Natural killer cell treated with Interleukin-12 subunit alpha and Interleukin-12 subunit beta and Interleukin-15 and Interleukin-18, amount 100 ng/mL, for 72 hours (primary cell): ENCODE data around the gene CLDN7. TPM values are rescaled to one million over a fixed set of nuclear protein-coding genes. Genes with fewer than 3 reads are reported as not detected.

Source experiments
- ATAC-seq, 2 donors: fragments of 150-1000 bp; cut with Tn5 transposase in 1 of 2; sonication (Bioruptor Pico), chemical (Tn5 transposase) in 1 of 2; 2 replicates each; pipeline ENCODE4 v1.10.0; 2021
- DNase-seq: peaks from one replicate; pipeline ENCODE4 v3.0.0; 2022; ENCODE audit warnings: low spot score
- H3K27ac Mint-ChIP-seq, 2 donors: 1 replicate in 1 of 2; 2 replicates in 1 of 2; pipeline ENCODE4 v1.8.0; 2022; ENCODE audit warnings: mixed read lengths in 2 of 2, mild to moderate bottlenecking in 1 of 2, moderate library complexity in 1 of 2
- H3K27me3 Mint-ChIP-seq, 2 donors: 1 replicate in 1 of 2; 2 replicates in 1 of 2; pipeline ENCODE4 v1.8.0; 2022; ENCODE audit warnings: mixed read lengths in 2 of 2
- H3K36me3 Mint-ChIP-seq: one replicate; pipeline ENCODE4 v1.8.0; 2022; ENCODE audit warnings: mixed read lengths
- H3K4me1 Mint-ChIP-seq, 2 donors: 1 replicate in 1 of 2; 2 replicates in 1 of 2; pipeline ENCODE4 v1.8.0; 2022; ENCODE audit warnings: low read depth in 2 of 2, mixed read lengths in 2 of 2, mild to moderate bottlenecking in 1 of 2
- H3K4me3 Mint-ChIP-seq: one replicate; pipeline ENCODE4 v1.8.0; 2022; ENCODE audit warnings: mixed read lengths
- H3K9me3 Mint-ChIP-seq: 2 replicates; pipeline ENCODE4 v1.8.0; 2022; ENCODE audit warnings: mixed read lengths
- total RNA-seq, 2 donors: library from RNA; stranded (reverse); gene quantifications; one replicate each; pipeline ENCODE4 v1.2.3, GENCODE V29; 2022

Gene CLDN7
- total RNA-seq, 2 donors from 2014 or later, result 0.73 to 1.1 TPM

- peak within 1 kb of the TSS; percentile 73 to 87 for H3K27ac Mint-ChIP-seq
- H3K9me3 Mint-ChIP-seq, result no peaks in the 10 kb centered on the region
- ATAC-seq (peak; percentile 72 to 80), DNase-seq (peak; percentile 95)
- peaks cover 11% of the 10 kb centered on the region for H3K36me3 Mint-ChIP-seq
- peak within 1 kb of the TSS; percentile 91 for H3K4me3 Mint-ChIP-seq
- peaks cover 43 to 47% of the 10 kb centered on the region in 2 donors for H3K4me1 Mint-ChIP-seq
- no peaks in the 10 kb centered on the region for H3K27me3 Mint-ChIP-seq
Observed at GRCh38 chr17:7234083-7234951, 28.0 kb downstream of the CLDN7 start, which contains the start of gene DVL2. Gene DVL2 (minus strand): TSS chr17:7234517. CDS start chr17:7234262, 255 bp downstream.

- Mint-ChIP-seq H3K4me3 (peak overlapping the region; percentile 91), H3K27ac (peak overlapping the region; percentile 73 to 87), H3K9me3 (no peaks in the 10 kb centered on the region), H3K36me3 (peaks cover 11% of the 10 kb centered on the region), H3K4me1 (peaks cover 43 to 47% of the 10 kb centered on the region in 2 donors), H3K27me3 (no peaks in the 10 kb centered on the region)
- DNase-seq (no peak), ATAC-seq (no peak)
Observed at GRCh38 chr17:7233701-7234082, 28.6 kb downstream of the CLDN7 start.

GRCh38 chr17:7232114-7232513 lies 30.2 kb downstream of the CLDN7 start:
- peaks cover 40 to 44% of the 10 kb centered on the region in 2 donors for H3K4me1 Mint-ChIP-seq
- peaks cover 16% of the 10 kb centered on the region for H3K36me3 Mint-ChIP-seq
- peak overlapping the region; percentile 51 for H3K4me3 Mint-ChIP-seq
- no peak overlapping the region for H3K27ac Mint-ChIP-seq
- ATAC-seq (no peak), DNase-seq (no peak)
- no peaks in the 10 kb centered on the region for H3K9me3 Mint-ChIP-seq
- no peaks in the 10 kb centered on the region for H3K27me3 Mint-ChIP-seq

- Mint-ChIP-seq H3K4me3 (no peak overlapping the region), H3K27me3 (no peaks in the 10 kb centered on the region), H3K27ac (no peak overlapping the region), H3K36me3 (peaks cover 10% of the 10 kb centered on the region), H3K4me1 (peaks cover 20 to 22% of the 10 kb centered on the region in 2 donors), H3K9me3 (no peaks in the 10 kb centered on the region)
- DNase-seq, result no peak
- no peak for ATAC-seq
Observed at GRCh38 chr17:7229504-7229903, 32.8 kb downstream of the CLDN7 start.

- ATAC-seq, result no peak
- Mint-ChIP-seq H3K27me3 (no peaks in the 10 kb centered on the region), H3K36me3 (peaks cover 10% of the 10 kb centered on the region)
Observed at GRCh38 chr17:7228920-7229319, 33.4 kb downstream of the CLDN7 start.

GRCh38 chr17:7226721-7227710 lies 35.3 kb downstream of the CLDN7 start:
- Mint-ChIP-seq H3K36me3 (peaks cover 6% of the 10 kb centered on the region), H3K9me3 (no peaks in the 10 kb centered on the region), H3K4me1 (peaks cover 3 to 12% of the 10 kb centered on the region in 2 donors), H3K4me3 (no peak overlapping the region), H3K27ac (no peak overlapping the region), H3K27me3 (no peaks in the 10 kb centered on the region)
- ATAC-seq, result no peak
- no peak for DNase-seq

More at GRCh38 chr17:7228920-7229319, 33.4 kb downstream of the CLDN7 start:
- Mint-ChIP-seq H3K9me3 (no peaks in the 10 kb centered on the region), H3K27ac (no peak overlapping the region), H3K4me1 (peaks cover 18 to 20% of the 10 kb centered on the region in 2 donors), H3K4me3 (no peak overlapping the region)
- no peak for DNase-seq

GRCh38 chr17:7225711-7226331 lies 36.5 kb downstream of the CLDN7 start:
- H3K27me3 Mint-ChIP-seq, result no peaks in the 10 kb centered on the region
- no peak for DNase-seq
- peak in 1 of 2 donors; percentile 5 for ATAC-seq
- no peak overlapping the region for H3K27ac Mint-ChIP-seq
- H3K9me3 Mint-ChIP-seq, result no peaks in the 10 kb centered on the region
- H3K36me3 Mint-ChIP-seq, result peaks cover 4% of the 10 kb centered on the region
- H3K4me1 Mint-ChIP-seq, result peaks cover 8 to 19% of the 10 kb centered on the region in 2 donors
- H3K4me3 Mint-ChIP-seq, result no peak overlapping the region

GRCh38 chr17:7224661-7225111 lies 37.6 kb downstream of the CLDN7 start:
- ATAC-seq (no peak), DNase-seq (no peak)
- Mint-ChIP-seq H3K4me3 (no peak overlapping the region), H3K9me3 (no peaks in the 10 kb centered on the region), H3K36me3 (peaks cover 4% of the 10 kb centered on the region), H3K4me1 (peaks cover 15 to 26% of the 10 kb centered on the region in 2 donors), H3K27me3 (no peaks in the 10 kb centered on the region), H3K27ac (no peak overlapping the region)

- Mint-ChIP-seq H3K36me3 (peaks cover 4% of the 10 kb centered on the region), H3K4me1 (peaks cover 21 to 32% of the 10 kb centered on the region in 2 donors), H3K9me3 (no peaks in the 10 kb centered on the region), H3K4me3 (no peak overlapping the region), H3K27me3 (no peaks in the 10 kb centered on the region), H3K27ac (no peak overlapping the region)
- DNase-seq, result no peak
- no peak for ATAC-seq
Observed at GRCh38 chr17:7224110-7224509, 38.2 kb downstream of the CLDN7 start.

GRCh38 chr17:7223375-7223774 lies 38.9 kb downstream of the CLDN7 start:
- ATAC-seq (no peak), DNase-seq (no peak)
- no peak overlapping the region for H3K27ac Mint-ChIP-seq
- H3K36me3 Mint-ChIP-seq, result peaks cover 4% of the 10 kb centered on the region
- H3K9me3 Mint-ChIP-seq, result no peaks in the 10 kb centered on the region
- H3K27me3 Mint-ChIP-seq, result no peaks in the 10 kb centered on the region
- peaks cover 28 to 36% of the 10 kb centered on the region in 2 donors for H3K4me1 Mint-ChIP-seq
- no peak overlapping the region for H3K4me3 Mint-ChIP-seq

- no peak for ATAC-seq
- H3K36me3 Mint-ChIP-seq, result peaks cover under 1% of the 10 kb centered on the region
- no peak overlapping the region for H3K4me3 Mint-ChIP-seq
- no peaks in the 10 kb centered on the region for H3K27me3 Mint-ChIP-seq
- H3K4me1 Mint-ChIP-seq, result peaks cover 28 to 36% of the 10 kb centered on the region in 2 donors
- H3K9me3 Mint-ChIP-seq, result no peaks in the 10 kb centered on the region
- no peak for DNase-seq
- H3K27ac Mint-ChIP-seq, result no peak overlapping the region
Observed at GRCh38 chr17:7222972-7223292, 39.3 kb downstream of the CLDN7 start.

GRCh38 chr17:7222093-7222971 lies 39.9 kb downstream of the CLDN7 start:
- Mint-ChIP-seq H3K9me3 (no peaks in the 10 kb centered on the region), H3K27me3 (no peaks in the 10 kb centered on the region), H3K4me1 (peaks cover 28 to 36% of the 10 kb centered on the region in 2 donors), H3K27ac (no peak overlapping the region), H3K4me3 (peak overlapping the region; percentile 93), H3K36me3 (no peaks in the 10 kb centered on the region)
- DNase-seq (no peak), ATAC-seq (no peak)
